Heart left ventricle (tissue), 16 donors: ENCODE results near the gene SPTBN4. TPM values are rescaled to one million over a fixed set of nuclear protein-coding genes. Genes with fewer than 3 reads are reported as not detected.

Source experiments
- ATAC-seq, 4 donors: fragments of 200-7000 bp; cut with Tn5 transposase; one replicate each; pipeline ENCODE4 v1.9.1; 2020 to 2022; ENCODE audit warnings: moderate library complexity in 4 of 4, mild to moderate bottlenecking in 3 of 4, moderate number of reproducible peaks in 1 of 4
- DNase-seq, 5 donors: peaks; one replicate each; pipeline ENCODE4 v3.0.0-alpha.2; 2020
- H3K27ac ChIP-seq, 12 donors: fragments of 200-600 bp; sonication (generic) in 4 of 12; one replicate each; pipeline versions ENCODE4 v1.5.0 to v1.8.0; 2016 to 2022; ENCODE audit warnings: mild to moderate bottlenecking in 2 of 12
- H3K27me3 ChIP-seq, 9 donors: fragments of 200-600 bp; sonication (generic) in 2 of 9; one replicate each; pipeline versions ENCODE4 v1.5.1 to v1.8.0; 2016 to 2022; ENCODE audit warnings: mild to moderate bottlenecking in 3 of 9
- H3K36me3 ChIP-seq, 9 donors: fragments of 200-600 bp; sonication (generic) in 2 of 9; one replicate each; pipeline versions ENCODE4 v1.5.0 to v1.8.0; 2018 to 2022; ENCODE audit warnings: mild to moderate bottlenecking in 2 of 9
- H3K4me1 ChIP-seq, 12 donors: fragments of 200-600 bp; sonication (generic) in 4 of 12; one replicate each; pipeline versions ENCODE4 v1.5.0 to v1.8.0; 2016 to 2022; ENCODE audit warnings: mild to moderate bottlenecking in 3 of 12
- H3K4me3 ChIP-seq, 12 donors: fragments of 200-600 bp; sonication (generic) in 4 of 12; one replicate each; pipeline versions ENCODE4 v1.5.0 to v1.8.0; 2017 to 2022; ENCODE audit warnings: mild to moderate bottlenecking in 9 of 12, moderate library complexity in 4 of 12
- H3K9me3 ChIP-seq, 12 donors: fragments of 200-600 bp; sonication (generic) in 4 of 12; one replicate each; pipeline versions ENCODE4 v1.5.0 to v1.8.0; 2016 to 2022; ENCODE audit warnings: mild to moderate bottlenecking in 1 of 12
- CTCF ChIP-seq, 12 donors: fragments of 200-600 bp; sonication (generic) in 4 of 12; IDR thresholded peaks; one replicate each; pipeline versions ENCODE4 v1.5.0 to v1.8.0; 2018 to 2022; ENCODE audit warnings: antibody characterized with exemption in 12 of 12, mild to moderate bottlenecking in 5 of 12
- POLR2A ChIP-seq, 2 donors: fragments of 450-650 bp; IDR thresholded peaks; one replicate each; pipeline ENCODE4 v1.6.1; 2017; ENCODE audit warnings: antibody characterized with exemption in 2 of 2, mild to moderate bottlenecking in 2 of 2, moderate library complexity in 2 of 2
- WGBS, 4 donors: extraction: QIAGEN DNeasy Blood & Tissue Kit in 2 of 4; methylation state at CpG; one replicate each; pipeline versions ENCODE4 v1.1.5 to v1.1.7; 2013 to 2018; 5-methylcytosine and 5-hydroxymethylcytosine counted together
- intact Hi-C, 10 donors: fragments of 100-400 bp; cut with DNase I; formaldehyde crosslinking; loops; one replicate each; pipeline versions ENCODE4 v1.11.1 to v1.14.2; 2022
- polyA plus RNA-seq, 2 donors: library from polyadenylated mRNA; stranded (reverse); fragments of 200-250 nt; gene quantifications; one replicate each; pipeline ENCODE4 v1.2.3, GENCODE V29; 2013
- total RNA-seq, 9 donors: library from RNA; depleted of rRNA in 2 of 9; stranded (reverse); fragments of >200 nt in 2 of 9; fragmentation: NEBNext Ultra II Directional in 3 of 9; extraction: Animal tissue kit (Norgen Biotek cat#: 25700) in 3 of 9; gene quantifications; one replicate each; pipeline versions ENCODE4 v1.1.0 to v1.2.4, GENCODE V29; 2016 to 2023
- donor health status: ischemic (EF 13 %, LVEDD 7.1; RV severe dilation, severe dysfunction).
- donor health status: healthy with polysubstance abuse.
- donor health status: DM: no; HTN: yes; CAD: no.
- donor health status: DM: no; HTN: no; CAD: no.
- donor health status: ischemic (EF 25% LVEDD 6.9; RV normal size, moderate dysfunction).
- donor health status: ischemic (EF 25% LVEDD 5.7; RV mildly dilated, moderate dysfunction).
- donor health status: healthy.
- donor health status: DM: yes; HTN: yes; CAD: no.
- donor health status: ischemic (EF 35%, LVEDD 5.7; RV mildly dilated, moderate dysfunction).
- donor health status: nonischemic (EF 11% LVEDD 7.7; RV severe dilation, severe dysfunction).
- donor health status: DM: yes; HTN: yes; CAD: no.
- donor health status: PGD.
- donor health status: ischemic (EF 29% LVEDD 5.4; RV normal size, mild dysfunction).
- donor health status: nonischemic (EF 23%, LVEDD 6.1; RV moderate dilation, normal function).

Gene SPTBN4
- total and polyA plus RNA-seq, 11 donors: 1.9 to 8.7 (median 4.2) TPM

DNA sequence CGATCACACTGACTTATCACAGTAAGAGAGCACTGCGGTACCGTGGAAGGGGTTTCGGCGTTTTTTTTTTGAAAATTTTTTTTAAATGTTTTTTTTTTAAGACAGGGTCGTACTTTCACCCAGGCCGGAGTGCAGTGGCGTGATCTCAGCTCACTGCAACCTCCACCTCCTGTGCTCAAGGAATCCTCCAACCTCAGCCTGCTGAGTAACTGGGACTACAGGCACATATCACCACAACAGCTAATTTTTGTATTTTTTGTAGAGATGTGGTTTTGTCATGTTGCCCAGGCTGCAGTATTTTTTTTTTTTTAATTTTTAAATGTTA is 153.3 kb downstream of the SPTBN4 start:
- H3K4me1 ChIP-seq: peaks cover 0 to 11% (median 4%) of the 10 kb centered on the region in 12 donors
- no peaks in the 10 kb centered on the region for H3K27me3 ChIP-seq
- H3K27ac ChIP-seq: peak overlapping the region in 10 of 12 donors; percentile 1 to 86 (median 66)
- peaks cover 0 to 100% (median 54%) of the 10 kb centered on the region in 9 donors for H3K36me3 ChIP-seq
- 48 to 69% (median 54%) methylated on average over 8 of the region's 8 CpGs for WGBS, 4 donors
- no peaks in the 10 kb centered on the region for H3K9me3 ChIP-seq
- ATAC-seq (no peak), DNase-seq (peak in 1 of 5 donors; percentile 9)
- intact Hi-C loops: no loop called here
- no peak for TF ChIP-seq POLR2A (IDR thresholded peaks at IDR 0.05)
- no peak for TF ChIP-seq CTCF (IDR thresholded peaks at IDR 0.05)
- H3K4me3 ChIP-seq: no peak overlapping the region

- TF ChIP-seq CTCF (IDR thresholded peaks at IDR 0.05): no peak
- no peak for TF ChIP-seq POLR2A (IDR thresholded peaks at IDR 0.05)
- Histone ChIP-seq H3K36me3 (peaks cover 0 to 100% (median 65%) of the 10 kb centered on the region in 9 donors), H3K27ac (no peak overlapping the region), H3K27me3 (no peaks in the 10 kb centered on the region), H3K4me3 (no peak overlapping the region), H3K9me3 (no peaks in the 10 kb centered on the region), H3K4me1 (peaks cover 0 to 11% (median 0%) of the 10 kb centered on the region in 12 donors)
- DNase-seq (no peak), ATAC-seq (no peak)
- 45 to 99% (median 86%) methylated on average over 2 of the region's 2 CpGs for WGBS, 4 donors
- intact Hi-C loops: no loop called here
Observed at GRCh38 chr19:40621283-40621682, 154.5 kb downstream of the SPTBN4 start.

DNA sequence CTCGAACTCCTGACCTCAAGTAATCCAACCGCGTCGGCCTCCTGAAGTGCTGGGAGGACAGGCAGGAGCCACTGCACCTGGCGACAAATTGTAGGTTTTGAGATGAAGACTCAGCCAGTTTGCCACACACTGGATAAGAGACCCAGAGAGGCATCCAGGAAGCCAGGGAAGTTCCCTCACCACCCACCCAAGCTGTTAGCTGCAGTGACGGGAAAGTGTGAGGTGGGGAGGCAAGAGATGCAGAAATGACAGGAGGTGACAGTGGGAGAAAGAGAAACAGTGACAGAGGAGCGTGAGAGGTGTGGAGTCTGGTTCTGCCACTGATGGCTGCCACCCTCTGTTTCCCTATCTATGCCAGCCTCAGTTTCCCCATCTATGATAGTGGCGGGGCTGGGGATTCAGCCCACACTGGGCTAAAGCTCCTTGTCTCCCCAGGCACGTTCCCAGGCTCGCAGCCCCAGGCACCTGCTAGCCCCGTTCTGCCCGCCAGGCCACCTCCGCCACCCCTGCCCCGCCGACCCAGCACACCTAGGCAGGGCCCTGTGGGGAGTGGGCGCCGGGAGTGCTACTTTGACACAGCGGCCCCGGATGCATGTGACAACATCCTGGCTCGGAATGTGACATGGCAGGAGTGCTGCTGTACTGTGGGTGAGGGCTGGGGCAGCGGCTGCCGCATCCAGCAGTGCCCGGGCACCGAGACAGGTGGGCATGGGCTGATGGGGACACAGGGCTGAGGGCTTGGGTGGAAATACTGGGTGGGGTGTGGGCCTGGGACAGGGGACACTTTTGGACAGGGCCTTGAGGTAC is 155.4 kb downstream of the SPTBN4 start:
- Histone ChIP-seq H3K27ac (no peak overlapping the region), H3K36me3 (peaks cover 0 to 100% (median 67%) of the 10 kb centered on the region in 9 donors), H3K9me3 (no peaks in the 10 kb centered on the region), H3K27me3 (no peaks in the 10 kb centered on the region), H3K4me3 (no peak overlapping the region), H3K4me1 (peaks cover 0 to 11% (median 0%) of the 10 kb centered on the region in 12 donors)
- 88 to 94% (median 93%) methylated on average over 19 to 24 of the region's 24 CpGs for WGBS, 4 donors
- DNase-seq (peak in 1 of 5 donors; percentile 20), ATAC-seq (no peak)
- no peak for TF ChIP-seq POLR2A (IDR thresholded peaks at IDR 0.05)
- TF ChIP-seq CTCF (IDR thresholded peaks at IDR 0.05): no peak
- intact Hi-C loops: no loop called here

DNA sequence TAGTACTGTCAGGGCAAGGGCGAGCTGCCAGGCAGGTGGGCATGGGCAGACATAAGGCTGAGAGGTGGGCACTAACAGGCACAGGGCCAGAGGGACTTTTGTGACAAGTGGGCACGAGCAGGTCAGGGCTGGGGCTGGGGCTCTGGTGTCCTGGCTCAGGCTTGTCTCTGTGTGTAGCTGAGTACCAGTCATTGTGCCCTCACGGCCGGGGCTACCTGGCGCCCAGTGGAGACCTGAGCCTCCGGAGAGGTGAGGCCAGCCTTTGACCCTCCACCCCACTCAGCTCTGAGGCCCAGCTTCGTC is 155.9 kb downstream of the SPTBN4 start:
- 91 to 94% (median 92%) methylated on average over 7 of the region's 7 CpGs for WGBS, 4 donors
- intact Hi-C loops: no loop called here
- TF ChIP-seq POLR2A (IDR thresholded peaks at IDR 0.05) (no peak), CTCF (IDR thresholded peaks at IDR 0.05) (no peak)
- no peaks in the 10 kb centered on the region for H3K27me3 ChIP-seq
- H3K27ac ChIP-seq: no peak overlapping the region
- ATAC-seq (no peak), DNase-seq (peak in 1 of 5 donors; percentile 38)
- H3K4me1 ChIP-seq: peaks cover 0 to 11% (median 0%) of the 10 kb centered on the region in 12 donors
- H3K36me3 ChIP-seq: peaks cover 0 to 100% (median 71%) of the 10 kb centered on the region in 9 donors
- no peaks in the 10 kb centered on the region for H3K9me3 ChIP-seq
- H3K4me3 ChIP-seq: no peak overlapping the region
